HG03460 (cell line): ENCODE results near the gene LARGE1.

Source experiments
- ATAC-seq: cut with Tn5 transposase; IDR thresholded peaks from one replicate; pipeline ENCODE4 v1.9.1; 2021; ENCODE audit not compliant: unreplicated experiment

The LARGE1 gene

GRCh38 chr22:33272180-33272579 lies 648.1 kb downstream of the LARGE1 start:
- ATAC-seq, result peak; percentile 38

DNA sequence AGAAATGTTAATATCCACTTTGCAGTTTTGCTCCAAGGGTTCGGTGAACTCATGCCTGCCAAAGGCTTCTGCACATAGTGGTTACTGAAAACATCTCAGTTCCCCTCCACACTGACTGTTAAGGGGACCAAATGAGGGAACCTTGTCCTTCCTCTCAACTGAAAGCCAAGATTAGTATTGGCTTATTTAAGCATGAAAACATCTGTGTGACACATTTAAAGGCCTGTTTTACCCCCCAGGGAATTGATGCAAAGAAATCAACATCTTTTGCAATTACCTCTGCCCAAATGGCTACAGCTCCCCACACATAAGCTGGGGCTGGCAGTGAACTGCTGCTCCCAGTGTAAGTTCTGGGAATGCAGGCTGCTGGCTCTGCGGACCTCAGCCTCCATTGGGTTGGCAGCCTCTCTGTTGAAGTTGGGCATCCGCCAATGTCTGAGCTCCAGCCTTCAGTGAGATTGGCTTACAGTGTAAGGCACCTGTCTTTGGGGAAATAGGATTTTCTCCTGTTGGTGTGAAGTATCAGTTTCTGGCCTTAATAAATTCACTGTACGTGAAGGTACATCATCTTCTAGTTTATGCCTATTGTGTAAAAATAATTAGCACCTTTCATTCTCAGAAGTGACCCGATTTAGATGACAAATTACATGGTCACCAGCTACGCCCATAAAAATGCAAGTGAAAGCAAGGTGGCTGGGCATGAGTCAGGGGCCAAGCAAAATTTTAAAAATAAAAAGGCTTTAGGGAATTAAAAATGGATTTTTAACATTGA lies 648.7 kb downstream of the LARGE1 start:
- ATAC-seq, result peak; percentile 66

DNA sequence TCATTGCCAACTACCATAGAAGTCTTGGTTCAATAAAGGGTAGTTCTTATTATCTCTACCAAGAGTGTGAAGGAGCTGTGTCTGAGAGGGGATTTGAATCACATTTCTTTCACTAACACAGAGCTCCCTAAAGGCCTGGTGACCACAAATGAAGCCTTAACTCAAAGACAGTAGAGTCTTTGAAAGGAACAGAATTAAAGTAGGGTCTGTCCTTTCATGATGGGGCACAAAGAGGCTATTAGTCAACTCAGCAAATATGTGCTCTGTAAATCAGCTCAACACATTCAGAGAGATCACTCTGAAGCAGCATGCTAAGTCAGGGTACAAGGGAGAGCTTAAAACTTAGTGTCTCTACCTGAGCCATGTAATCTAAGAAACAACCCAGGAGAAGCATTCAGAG lies 649.7 kb downstream of the LARGE1 start:
- no peak for ATAC-seq

GRCh38 chr22:33261699-33262098 lies 658.6 kb downstream of the LARGE1 start:
- ATAC-seq, result no peak

- no peak for ATAC-seq
Observed at GRCh38 chr22:33260498-33260897, 659.8 kb downstream of the LARGE1 start.

GRCh38 chr22:33255791-33256190 lies 664.5 kb downstream of the LARGE1 start:
- ATAC-seq, result no peak

DNA sequence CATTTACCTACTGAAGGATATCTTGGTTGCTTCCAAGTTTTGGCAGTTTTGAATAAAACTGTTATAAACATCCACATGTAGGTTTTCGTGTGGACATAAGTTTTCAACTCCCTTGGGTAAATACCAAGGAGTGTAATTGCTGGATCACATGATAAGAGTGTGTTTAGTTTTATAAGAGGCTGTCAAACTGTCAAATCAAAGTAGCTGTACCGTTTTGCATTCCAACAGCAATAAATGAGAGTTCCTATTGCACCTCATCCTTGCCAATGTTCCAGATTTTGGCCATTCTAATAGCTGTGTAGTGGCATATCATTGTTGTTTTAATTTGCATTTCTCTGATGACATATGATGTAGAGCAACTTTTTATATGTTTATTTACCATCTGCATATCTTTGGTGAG lies 671.3 kb downstream of the LARGE1 start:
- ATAC-seq, result no peak

DNA sequence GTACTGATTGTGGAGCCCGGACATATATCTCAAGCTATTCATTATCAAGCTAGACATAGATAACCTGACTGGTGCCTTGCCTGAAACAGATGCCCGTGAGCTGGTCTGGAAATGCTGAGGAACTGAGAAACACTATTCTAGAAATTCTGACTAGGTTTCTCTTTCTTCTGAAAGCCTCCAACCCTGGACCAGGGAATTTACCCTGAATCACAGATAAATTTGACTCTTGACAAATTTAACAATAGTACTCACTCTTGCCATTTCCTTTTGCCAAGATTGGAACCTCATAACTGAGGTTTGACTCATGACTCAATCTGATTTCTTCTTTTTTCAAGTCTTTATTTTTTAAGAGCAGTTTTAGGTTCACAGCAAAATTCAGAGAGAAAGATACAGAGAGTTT lies 672.5 kb downstream of the LARGE1 start:
- no peak for ATAC-seq

GRCh38 chr22:33242078-33242477 lies 678.2 kb downstream of the LARGE1 start:
- ATAC-seq, result no peak

DNA sequence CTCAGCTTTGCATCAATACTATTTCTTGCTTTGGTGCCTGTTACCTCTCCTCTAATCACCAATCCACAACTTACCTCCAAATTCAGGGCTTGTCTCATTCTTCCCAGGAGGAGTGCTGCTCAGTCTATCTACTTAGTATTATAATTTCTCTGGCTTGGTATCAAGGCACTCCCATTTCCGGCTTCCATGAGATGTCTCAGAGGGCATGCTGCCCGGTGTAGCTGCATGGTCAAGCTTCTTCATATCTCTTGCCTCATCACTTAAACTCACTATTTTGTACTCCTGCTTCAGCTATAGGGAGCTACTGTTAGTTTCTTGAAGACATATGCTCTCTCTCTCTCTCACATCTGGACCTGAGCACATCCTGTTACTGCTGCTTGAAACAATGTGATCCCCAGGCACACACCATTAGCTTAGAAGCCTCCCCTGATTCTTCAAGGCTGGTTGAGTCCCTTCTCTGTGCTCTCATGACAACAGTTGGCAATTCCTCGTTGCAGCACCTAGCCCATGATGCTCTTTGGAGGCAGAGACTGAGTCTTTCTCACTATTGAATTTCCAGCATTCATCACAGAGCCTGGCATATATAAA lies 679.3 kb downstream of the LARGE1 start:
- ATAC-seq, result no peak

- no peak for ATAC-seq
Observed at GRCh38 chr22:33232071-33232470, 688.2 kb downstream of the LARGE1 start.

DNA sequence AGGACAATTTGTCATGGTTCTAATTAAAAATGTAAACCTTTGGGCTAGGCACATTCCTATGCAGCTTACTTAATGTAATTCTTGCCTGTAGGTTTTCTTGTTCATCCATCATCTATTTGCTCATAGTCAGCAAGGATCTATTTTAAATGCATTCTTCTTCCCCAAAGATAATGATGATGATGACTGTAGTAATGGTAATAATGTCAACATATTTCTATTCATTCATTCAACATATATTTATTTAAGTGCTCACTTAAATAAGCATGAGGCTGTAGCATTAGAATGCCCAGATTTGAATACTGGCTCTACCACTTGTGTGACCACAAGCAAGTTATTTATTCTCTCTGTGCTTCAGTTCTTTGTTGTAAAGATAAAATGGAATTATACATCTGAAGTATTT lies 692.5 kb downstream of the LARGE1 start:
- ATAC-seq, result no peak

DNA sequence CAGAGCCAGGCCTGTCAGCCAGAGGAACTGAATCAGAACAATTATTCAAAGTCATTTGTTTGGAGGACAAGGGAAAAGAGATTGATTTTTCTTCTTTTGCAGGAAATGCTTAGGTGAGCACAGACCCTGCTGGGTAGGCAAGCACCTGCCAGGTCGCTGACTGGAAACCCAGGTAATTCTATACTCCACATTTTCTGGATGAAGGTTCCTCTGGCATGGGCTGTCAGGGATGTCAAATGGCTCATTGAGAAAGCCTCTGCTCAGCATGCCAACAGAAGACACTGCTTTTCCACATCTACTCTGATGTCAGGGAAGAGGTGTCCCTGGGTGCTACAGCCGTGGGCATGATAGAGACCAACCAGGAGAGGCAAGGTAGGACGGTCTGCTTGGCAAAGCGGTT lies 695.4 kb downstream of the LARGE1 start:
- ATAC-seq, result no peak
